Measurements from ENCODE around the gene CMYA5.

- TF ChIP-seq POU2F2 (IDR thresholded peaks at IDR 0.05; ENCODE audit: low read depth, low read length): no peak
- TF ChIP-seq POLR2A (IDR thresholded peaks at IDR 0.05; ENCODE audit: low read depth, low read length): no peak
- no peak for TF ChIP-seq POLR2AphosphoS5 (IDR thresholded peaks at IDR 0.05; ENCODE audit: low read depth, low read length)
- TF ChIP-seq TAF1 (IDR thresholded peaks at IDR 0.05; ENCODE audit: low read depth, low read length): no peak
These were observed 30.5 kb downstream of the CMYA5 start for GRCh38 chr5:79720096-79720495.
